ENCODE measurements around the gene TMEM132D.

The TMEM132D gene

GRCh38 chr12:129025055-129025454 is 878.8 kb downstream of the TMEM132D start:
- DNase-seq, result no peak
